Peyer's patch (tissue), 4 donors: ENCODE results near the gene PUSL1.

Experiments used
- CTCF ChIP-seq, 6 experiments: fragments of 450-650 bp in 4 of 6; fragments of 200-600 bp in 2 of 6; sonication (generic) in 1 of 6; IDR thresholded peaks; one replicate each; pipeline ENCODE4 v1.5.1; 2017 to 2019; ENCODE audit warnings: antibody characterized with exemption in 6 of 6, mild to moderate bottlenecking in 3 of 6, moderate library complexity in 1 of 6
- POLR2A ChIP-seq, 2 donors: fragments of 450-650 bp; IDR thresholded peaks; one replicate each; pipeline ENCODE4 v1.5.1; 2017; ENCODE audit warnings: antibody characterized with exemption in 2 of 2, mild to moderate bottlenecking in 2 of 2, moderate library complexity in 2 of 2

GRCh38 chr1:1324084-1324523, 15.7 kb downstream of the PUSL1 start:
- TF ChIP-seq CTCF (IDR thresholded peaks at IDR 0.05) (no peak), POLR2A (IDR thresholded peaks at IDR 0.05) (no peak)
